Measurements from ENCODE around the gene SPOP. TPM values are rescaled to one million over a fixed set of nuclear protein-coding genes. Genes with fewer than 3 reads are reported as not detected.

SPOP gene
- total and polyA plus RNA-seq, 2 of the 4 experiments (the other 2 are of a cell fraction), result 24.9 to 47.5 TPM

- Histone ChIP-seq H4K91ac (ENCODE audit: insufficient read depth, low read depth, low read length) (no peak overlapping the region), H3K18ac (ENCODE audit: low read depth, low read length) (no peak overlapping the region), H2BK120ac (ENCODE audit: low read depth, low read length) (no peak overlapping the region), H3K4me2 (ENCODE audit: low read depth, low read length) (no peak overlapping the region), H3K27ac (ENCODE audit: insufficient read depth, low read length) (no peak overlapping the region), H2BK15ac (ENCODE audit: low read depth, low read length) (no peak overlapping the region), H3K14ac (replicated peaks; ENCODE audit: low read depth, low read length) (no peak overlapping the region), H3K9ac (ENCODE audit: low read depth, low read length) (no peak overlapping the region), H2AFZ (replicated peaks; ENCODE audit: low read length, poor library complexity) (no peak overlapping the region), H3K4ac (ENCODE audit: low read depth, low read length) (no peak overlapping the region), H4K8ac (ENCODE audit: low read depth in 2 of 2, low read length in 2 of 2) (no peak overlapping the region), H2BK5ac (ENCODE audit: low read depth, low read length, poor library complexity, severe bottlenecking) (no peak overlapping the region), H2BK20ac (ENCODE audit: low read depth, low read length) (no peak overlapping the region), H4K20me1 (ENCODE audit: insufficient read depth, low read length) (peaks cover 5% of the 10 kb centered on the region), H3K23ac (ENCODE audit: low read depth, low read length) (no peak overlapping the region), H3K56ac (ENCODE audit: extremely low read depth, insufficient read depth, low read length) (no peak overlapping the region), H3K36me3 (ENCODE audit: control insufficient read depth, insufficient read depth, low read length) (peaks cover 3% of the 10 kb centered on the region), H2AK5ac (ENCODE audit: low read depth, low read length) (no peak overlapping the region), H3K79me1 (ENCODE audit: low read depth in 1 of 2, low read length in 2 of 2) (no peaks in the 10 kb centered on the region), H3K4me3 (ENCODE audit: insufficient read depth, low read depth, low read length) (no peak overlapping the region), H4K5ac (ENCODE audit: low read depth, low read length) (no peak overlapping the region), H3K9me1 (ENCODE audit: insufficient read depth, low read length) (peaks cover 16% of the 10 kb centered on the region), H3K9me3 (ENCODE audit: control insufficient read depth, insufficient read depth, low read length) (no peaks in the 10 kb centered on the region), H2AK9ac (replicated peaks; ENCODE audit: low read depth, low read length, poor library complexity) (no peak overlapping the region), H3K4me1 (ENCODE audit: control insufficient read depth, insufficient read depth, low read length) (peaks cover 10% of the 10 kb centered on the region), H3K27me3 (ENCODE audit: control insufficient read depth, insufficient read depth, low read length) (no peaks in the 10 kb centered on the region)
- CTCF ChIA-PET, result no interaction called here
- WGBS, 2 experiments (ENCODE audit: extremely low coverage in 2 of 2, insufficient read length in 1 of 2), result 100% methylated on average over 3 of the region's 4 CpGs; no CpG with 5 or more reads in 1 of the 2 experiments
- intact Hi-C loops (cut with micrococcal nuclease), result loop anchor here (5.0 kb wide), 1 partner anchor 36 kb away; no protein-coding TSS in a partner anchor
- dilution Hi-C loops (cut with HindIII; ENCODE audit: low sequenced_read_pairs, unreplicated experiment), result no loop called here
- TF ChIP-seq, protein P1, sequence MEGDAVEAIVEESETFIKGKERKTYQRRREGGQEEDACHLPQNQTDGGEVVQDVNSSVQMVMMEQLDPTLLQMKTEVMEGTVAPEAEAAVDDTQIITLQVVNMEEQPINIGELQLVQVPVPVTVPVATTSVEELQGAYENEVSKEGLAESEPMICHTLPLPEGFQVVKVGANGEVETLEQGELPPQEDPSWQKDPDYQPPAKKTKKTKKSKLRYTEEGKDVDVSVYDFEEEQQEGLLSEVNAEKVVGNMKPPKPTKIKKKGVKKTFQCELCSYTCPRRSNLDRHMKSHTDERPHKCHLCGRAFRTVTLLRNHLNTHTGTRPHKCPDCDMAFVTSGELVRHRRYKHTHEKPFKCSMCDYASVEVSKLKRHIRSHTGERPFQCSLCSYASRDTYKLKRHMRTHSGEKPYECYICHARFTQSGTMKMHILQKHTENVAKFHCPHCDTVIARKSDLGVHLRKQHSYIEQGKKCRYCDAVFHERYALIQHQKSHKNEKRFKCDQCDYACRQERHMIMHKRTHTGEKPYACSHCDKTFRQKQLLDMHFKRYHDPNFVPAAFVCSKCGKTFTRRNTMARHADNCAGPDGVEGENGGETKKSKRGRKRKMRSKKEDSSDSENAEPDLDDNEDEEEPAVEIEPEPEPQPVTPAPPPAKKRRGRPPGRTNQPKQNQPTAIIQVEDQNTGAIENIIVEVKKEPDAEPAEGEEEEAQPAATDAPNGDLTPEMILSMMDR (conservative IDR thresholded peaks at IDR 0.05; ENCODE audit: low read depth, low read length), result no peak
- TF ChIP-seq FOS (IDR thresholded peaks at IDR 0.05; ENCODE audit: low read depth, low read length), result no peak
- no peak for TF ChIP-seq BHLHE40 (IDR thresholded peaks at IDR 0.05; ENCODE audit: low read depth, low read length)
- TF ChIP-seq, protein P2, sequence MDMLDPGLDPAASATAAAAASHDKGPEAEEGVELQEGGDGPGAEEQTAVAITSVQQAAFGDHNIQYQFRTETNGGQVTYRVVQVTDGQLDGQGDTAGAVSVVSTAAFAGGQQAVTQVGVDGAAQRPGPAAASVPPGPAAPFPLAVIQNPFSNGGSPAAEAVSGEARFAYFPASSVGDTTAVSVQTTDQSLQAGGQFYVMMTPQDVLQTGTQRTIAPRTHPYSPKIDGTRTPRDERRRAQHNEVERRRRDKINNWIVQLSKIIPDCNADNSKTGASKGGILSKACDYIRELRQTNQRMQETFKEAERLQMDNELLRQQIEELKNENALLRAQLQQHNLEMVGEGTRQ (IDR thresholded peaks at IDR 0.05; ENCODE audit: low read depth, low read length), result no peak
- in situ Hi-C loops (cut with MboI; ENCODE audit: low sequenced_read_pairs), result no loop called here
- POLR2A ChIA-PET (ENCODE audit: unreplicated experiment), result no interaction called here
- no peak for DNase-seq
- ATAC-seq (ENCODE audit: low read depth), result no peak
- no TSS peak for BruUV-seq (replicated peaks)
Measured at GRCh38 chr17:49590874-49591273, 87.0 kb downstream of the SPOP start.
